ENCODE measurements around the gene LRCH4.

The LRCH4 gene

GRCh38 chr7:100599911-100600729, 14.2 kb upstream of the LRCH4 start:
- no peak for DNase-seq (ENCODE audit: low read depth)
- no peak for TF ChIP-seq CTCF (conservative IDR thresholded peaks at IDR 0.05; ENCODE audit: control insufficient read depth, insufficient read depth, low read depth, low read length)
- H3K4me3 ChIP-seq (ENCODE audit: control insufficient read depth, low read depth, low read length), result no peak overlapping the region

GRCh38 chr7:100598425-100598824, 12.5 kb upstream of the LRCH4 start:
- DNase-seq (ENCODE audit: low read depth), result peak; percentile 35
- no peak overlapping the region for H3K4me3 ChIP-seq (ENCODE audit: control insufficient read depth, low read depth, low read length)
- no peak for TF ChIP-seq CTCF (conservative IDR thresholded peaks at IDR 0.05; ENCODE audit: control insufficient read depth, insufficient read depth, low read depth, low read length)

- no peak for TF ChIP-seq CTCF (conservative IDR thresholded peaks at IDR 0.05; ENCODE audit: control insufficient read depth, insufficient read depth, low read depth, low read length)
- H3K4me3 ChIP-seq (ENCODE audit: control insufficient read depth, low read depth, low read length), result no peak overlapping the region
- DNase-seq (ENCODE audit: low read depth), result no peak
These were observed 9.3 kb upstream of the LRCH4 start for GRCh38 chr7:100595188-100595587.

- no peak for DNase-seq (ENCODE audit: low read depth)
- no peak overlapping the region for H3K4me3 ChIP-seq (ENCODE audit: control insufficient read depth, low read depth, low read length)
- TF ChIP-seq CTCF (conservative IDR thresholded peaks at IDR 0.05; ENCODE audit: control insufficient read depth, insufficient read depth, low read depth, low read length), result no peak
These were observed 5.7 kb upstream of the LRCH4 start for GRCh38 chr7:100591596-100591995.

- no peak overlapping the region for H3K4me3 ChIP-seq (ENCODE audit: control insufficient read depth, low read depth, low read length)
- DNase-seq (ENCODE audit: low read depth), result peak; percentile 19
- TF ChIP-seq CTCF (conservative IDR thresholded peaks at IDR 0.05; ENCODE audit: control insufficient read depth, insufficient read depth, low read depth, low read length), result no peak
These were observed 4.3 kb upstream of the LRCH4 start for GRCh38 chr7:100590077-100590737.

GRCh38 chr7:100589341-100589947, 3.5 kb upstream of the LRCH4 start:
- no peak for TF ChIP-seq CTCF (conservative IDR thresholded peaks at IDR 0.05; ENCODE audit: control insufficient read depth, insufficient read depth, low read depth, low read length)
- no peak overlapping the region for H3K4me3 ChIP-seq (ENCODE audit: control insufficient read depth, low read depth, low read length)
- no peak for DNase-seq (ENCODE audit: low read depth)

Measured in fibroblast of mammary gland (primary cell).